CD4-positive, alpha-beta T cell treated with Interleukin-10 for 1 hour (primary cell): ENCODE data around the gene KRT27.

Experiments
- DNase-seq: peaks from one replicate; pipeline ENCODE4 v3.0.0-alpha.2; 2020

Gene KRT27

DNA sequence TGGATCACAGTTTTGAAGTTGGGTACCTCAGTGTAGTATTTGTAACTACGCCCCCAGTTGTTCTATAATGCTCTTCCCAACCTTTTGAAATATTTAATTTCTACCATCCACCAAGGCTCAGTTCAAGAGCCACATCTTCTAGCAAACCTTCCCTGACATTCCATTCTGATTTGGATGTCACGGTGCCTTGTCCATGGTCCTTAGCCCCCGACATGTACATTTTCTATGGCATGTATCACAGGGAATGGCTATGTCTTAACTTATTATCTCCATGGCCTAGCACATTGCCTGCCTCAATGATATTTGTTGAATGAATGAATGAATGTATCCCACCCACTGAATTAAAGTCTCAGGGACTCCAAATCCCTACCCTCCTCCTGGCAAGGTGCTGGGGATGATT, 23.8 kb upstream of the KRT27 start:
- no peak for DNase-seq

- DNase-seq, result peak; percentile 76
Measured at GRCh38 chr17:40803617-40804082, 21.3 kb upstream of the KRT27 start.

- no peak for DNase-seq
Measured at GRCh38 chr17:40801157-40801556, 18.8 kb upstream of the KRT27 start.

GRCh38 chr17:40800381-40800780, 18.0 kb upstream of the KRT27 start:
- DNase-seq, result no peak

DNA sequence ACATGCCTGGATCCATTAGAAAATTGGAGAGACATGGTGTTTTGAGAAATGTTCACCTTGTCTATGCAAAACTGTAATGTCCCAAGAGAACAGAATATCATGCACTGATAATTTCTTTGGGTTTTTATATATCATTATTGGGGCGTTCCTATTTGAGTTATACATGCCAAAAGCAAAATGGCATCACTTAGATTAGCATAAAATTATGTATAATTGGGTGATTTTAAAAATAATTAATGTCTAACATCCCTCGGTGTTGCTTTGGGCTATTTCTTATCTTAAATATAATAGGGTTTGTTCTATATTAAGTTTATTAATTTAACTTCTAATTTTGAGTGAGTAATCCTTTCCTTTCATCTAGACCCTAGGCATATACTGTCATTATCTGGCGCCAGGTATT, 17.5 kb upstream of the KRT27 start, which contains the start of gene KRT28:
Gene KRT28, minus strand, starts transcription at position 101 of the 400 bp plus-strand sequence. Its CDS starts 66 bp downstream, at position 35.
- DNase-seq, result no peak

- DNase-seq, result no peak
Measured at GRCh38 chr17:40796846-40797245, 14.5 kb upstream of the KRT27 start.

GRCh38 chr17:40795019-40795667, 12.8 kb upstream of the KRT27 start:
- DNase-seq, result no peak

DNA sequence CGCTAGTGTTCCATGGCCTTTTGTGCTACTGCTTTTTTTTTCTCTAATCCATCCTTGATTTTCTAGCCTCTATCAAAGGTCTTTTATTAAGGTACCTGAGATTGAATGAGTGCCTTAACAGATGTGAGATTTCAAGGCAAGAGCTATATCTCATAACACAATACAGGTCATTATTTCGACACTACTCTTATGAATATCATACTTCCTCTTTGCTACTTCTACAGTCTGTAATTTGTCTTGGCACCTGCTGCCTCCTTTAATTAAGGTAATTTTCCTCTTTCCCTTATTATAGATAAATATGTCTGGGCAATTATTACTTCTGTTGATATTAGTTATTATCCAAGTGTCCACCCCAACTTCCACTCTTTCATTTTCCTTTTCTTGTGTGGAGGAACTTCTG, 12.1 kb upstream of the KRT27 start:
- no peak for DNase-seq

DNA sequence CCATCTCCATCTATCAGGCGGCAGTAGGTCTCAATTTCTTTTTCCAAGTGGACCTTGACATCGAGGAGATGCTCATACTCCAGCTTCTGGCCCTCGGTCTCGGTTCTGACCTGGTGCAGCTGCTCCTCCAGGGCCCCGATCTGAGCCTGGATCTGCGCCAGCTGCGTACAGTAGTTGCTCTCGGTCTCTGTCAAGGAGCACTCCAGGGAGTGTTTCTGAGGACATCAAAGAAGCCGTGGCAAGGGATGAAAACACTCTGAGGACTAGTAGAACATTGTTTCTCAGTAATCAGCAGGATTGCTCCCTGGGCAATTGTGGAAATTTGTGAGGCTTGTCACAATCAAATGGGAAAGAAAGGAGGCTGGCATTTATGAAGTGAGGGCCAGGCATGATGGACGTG, 11.5 kb upstream of the KRT27 start:
- no peak for DNase-seq

DNA sequence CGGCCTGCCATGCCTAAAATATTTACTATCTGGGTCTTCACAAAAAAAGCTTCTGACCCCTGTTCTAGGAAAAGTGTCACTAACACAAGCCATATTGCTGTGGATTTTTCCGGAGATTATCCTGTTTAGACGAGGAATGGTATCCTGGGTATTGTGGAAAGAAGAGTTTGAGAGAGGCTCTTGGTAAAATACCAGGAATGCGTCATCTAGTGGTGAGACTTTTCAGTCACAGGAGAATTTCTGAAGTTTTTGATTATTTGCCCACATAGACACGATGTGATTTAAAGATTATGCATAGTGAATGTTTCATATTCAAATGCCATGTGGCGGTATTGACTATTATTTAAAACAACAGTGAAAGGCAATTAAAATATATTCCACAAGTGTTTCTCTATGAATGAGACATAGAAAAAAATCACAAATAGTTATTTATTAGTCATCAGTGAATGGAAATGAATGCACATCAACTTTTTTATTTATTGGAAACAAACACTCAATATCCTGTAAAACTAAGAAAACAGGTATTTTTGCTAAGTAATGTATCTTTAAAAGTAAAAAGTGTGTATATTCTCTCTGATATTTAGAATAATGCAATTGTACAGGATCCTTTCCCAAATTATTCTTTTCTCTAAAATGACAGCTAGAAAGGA, 9.6 kb upstream of the KRT27 start:
- DNase-seq, result peak; percentile 7

DNA sequence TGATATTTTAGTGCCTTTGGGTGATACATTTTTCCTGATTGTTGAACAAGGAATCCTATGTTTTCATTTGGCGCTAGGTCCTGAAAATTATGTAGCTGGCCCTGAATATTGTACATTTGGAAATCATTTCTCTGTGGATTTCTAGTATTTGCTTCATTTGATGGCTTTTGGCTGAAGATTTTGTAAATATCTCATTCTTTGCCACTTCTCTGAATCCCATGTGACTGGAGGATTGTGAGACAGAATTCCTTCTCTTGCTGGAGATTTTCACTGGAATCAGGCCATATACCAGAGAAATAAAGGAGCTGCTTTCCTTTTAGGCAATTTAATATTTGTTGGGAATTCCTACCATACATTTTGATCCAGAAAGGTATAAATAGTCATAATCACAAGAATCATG, 8.8 kb upstream of the KRT27 start:
- DNase-seq, result no peak

GRCh38 chr17:40779181-40779909, 3.0 kb downstream of the KRT27 start:
- peak; percentile 3 for DNase-seq

- DNase-seq, result no peak
Measured at GRCh38 chr17:40778461-40778860, 3.9 kb downstream of the KRT27 start.

GRCh38 chr17:40777971-40778370, 4.4 kb downstream of the KRT27 start:
- no peak for DNase-seq

DNA sequence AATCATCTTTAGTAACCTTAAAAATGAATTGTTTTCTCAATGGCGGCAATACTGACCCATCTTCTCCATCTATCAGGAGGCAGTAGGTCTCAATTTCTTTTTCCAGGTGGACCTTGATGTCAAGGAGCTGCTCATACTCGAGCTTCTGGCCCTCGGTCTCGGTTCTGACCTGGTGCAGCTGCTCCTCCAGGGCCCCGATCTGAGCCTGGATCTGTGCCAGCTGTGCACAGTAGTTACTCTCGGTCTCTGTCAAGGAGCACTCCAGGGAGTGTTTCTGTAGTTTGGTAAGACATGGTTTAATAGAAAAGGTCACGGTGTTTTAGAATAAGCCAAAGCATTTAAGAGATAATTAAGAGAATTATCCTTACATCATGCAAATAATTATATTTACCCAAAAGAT, 4.9 kb downstream of the KRT27 start:
- DNase-seq, result no peak

DNA sequence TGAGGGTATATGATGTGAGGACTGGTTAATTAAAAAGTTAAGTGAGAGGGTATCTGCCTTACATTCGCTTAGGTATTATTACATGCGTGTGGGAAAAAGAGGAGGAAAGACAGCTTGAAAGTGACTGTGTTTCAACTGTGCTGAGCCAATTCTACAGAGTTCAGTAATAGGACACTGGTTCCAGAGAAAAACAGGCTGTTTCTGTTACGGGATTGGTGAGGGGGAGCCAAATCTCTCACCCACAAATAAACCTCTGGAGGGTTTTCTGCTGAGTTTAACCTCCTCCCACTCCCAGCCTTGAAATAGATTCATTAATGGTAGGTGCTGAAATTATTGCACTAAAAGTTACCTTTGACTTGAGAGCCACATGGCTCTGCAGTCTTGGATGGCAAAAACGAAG, 6.4 kb downstream of the KRT27 start:
- DNase-seq, result no peak

GRCh38 chr17:40772101-40772500, 10.2 kb downstream of the KRT27 start, which contains the start of gene KRT26:
TSS of gene KRT26 (minus strand) at chr17:40772201. CDS start at chr17:40772113, 88 bp downstream.
- DNase-seq, result no peak

- no peak for DNase-seq
Measured at GRCh38 chr17:40765657-40766056, 16.7 kb downstream of the KRT27 start.

- no peak for DNase-seq
Measured at GRCh38 chr17:40763752-40764151, 18.6 kb downstream of the KRT27 start.

DNA sequence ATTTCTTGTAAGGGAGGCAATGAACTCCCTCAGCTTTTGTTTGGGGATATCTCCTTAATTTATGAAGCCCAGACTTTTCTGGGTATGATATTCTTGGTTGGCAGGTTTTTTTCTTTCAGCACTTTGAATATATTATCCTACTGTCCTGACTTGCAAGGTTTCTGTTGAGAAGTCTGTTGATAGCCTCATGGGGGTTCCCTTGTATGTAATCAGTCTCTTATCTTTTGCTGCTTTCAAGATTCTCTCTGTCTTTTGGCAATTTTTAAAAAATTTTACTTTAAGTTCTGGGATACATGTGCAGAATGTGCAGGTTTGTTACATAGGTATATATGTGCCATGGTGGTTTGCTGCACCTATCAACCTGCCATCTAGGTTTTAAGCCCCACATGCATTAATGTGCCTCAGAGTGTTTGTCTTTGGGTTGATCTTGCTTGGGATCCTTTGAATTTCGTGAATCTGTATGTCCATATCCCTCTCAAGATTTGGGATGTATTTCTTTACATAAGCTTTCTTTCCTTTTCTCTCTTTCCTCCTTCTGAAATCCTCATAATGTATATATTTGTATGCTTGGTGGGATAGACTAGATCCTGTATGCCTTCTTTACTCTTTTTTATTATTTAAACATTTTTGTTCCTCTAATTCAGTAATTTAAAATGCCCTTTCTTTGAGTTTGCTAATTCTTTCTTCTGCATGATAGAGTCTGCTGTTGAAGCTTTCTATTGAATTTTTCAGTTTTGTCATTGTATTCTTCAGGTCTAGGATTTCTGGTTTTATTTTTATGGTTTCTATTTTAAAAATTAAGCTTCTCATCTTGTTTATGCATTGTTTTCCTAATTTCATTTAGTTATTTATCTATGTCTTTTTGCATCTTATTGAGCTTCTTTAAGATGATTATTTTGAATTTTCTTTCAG, 22.0 kb downstream of the KRT27 start:
- DNase-seq, result no peak

GRCh38 chr17:40755231-40755630, 27.1 kb downstream of the KRT27 start, which contains the start of gene KRT25:
TSS of gene KRT25 (minus strand) at chr17:40755331. CDS start at chr17:40755271, 60 bp downstream.
- DNase-seq, result no peak

DNA sequence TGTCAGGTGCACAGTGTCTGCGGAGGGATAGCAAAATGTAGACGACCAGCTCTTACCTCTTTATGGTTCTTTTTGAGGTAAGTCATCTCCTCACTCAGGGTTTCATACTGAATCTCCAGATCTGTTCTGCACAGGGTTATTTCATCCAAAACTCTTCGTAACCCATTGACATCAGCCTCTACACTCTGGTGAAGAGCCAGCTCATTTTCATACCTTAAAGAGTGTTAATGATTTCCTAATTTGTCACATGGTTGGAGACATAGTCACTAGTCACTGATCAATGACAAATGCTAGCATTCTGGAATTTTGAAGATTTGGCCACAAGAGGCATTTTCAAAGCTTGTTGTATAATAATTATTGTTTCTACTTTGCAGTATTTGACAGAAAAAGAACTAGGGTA, 28.5 kb downstream of the KRT27 start:
- no peak for DNase-seq

DNA sequence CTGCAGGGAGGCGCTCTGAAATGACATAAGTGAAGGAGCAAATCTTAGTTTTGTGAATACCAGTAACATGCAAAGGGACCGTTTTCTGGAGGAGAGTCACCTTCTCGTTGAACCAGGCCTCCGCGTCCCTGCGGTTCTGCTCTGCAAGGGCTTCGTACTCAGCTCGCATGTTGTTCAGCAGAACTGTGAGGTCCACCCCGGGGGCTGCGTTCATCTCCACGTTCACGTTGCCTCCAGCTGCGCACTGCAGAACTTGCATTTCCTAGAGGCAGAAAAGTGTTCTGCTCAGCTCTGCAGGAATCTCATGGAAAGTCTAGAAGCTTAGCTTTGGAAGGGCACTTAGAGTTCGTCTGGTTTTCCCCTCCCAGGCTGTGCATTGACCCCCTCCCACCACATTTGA, 31.3 kb downstream of the KRT27 start:
- no peak for DNase-seq
